HG02571 (cell line): ENCODE measurements around the gene CCDC112.

Experiments used
- ATAC-seq: cut with Tn5 transposase; IDR thresholded peaks from one replicate; pipeline ENCODE4 v1.9.1; 2021; ENCODE audit warnings: mild to moderate bottlenecking, moderate library complexity; ENCODE audit not compliant: unreplicated experiment

The CCDC112 gene

GRCh38 chr5:115296124-115297022 is at the start of gene CCDC112:
Gene CCDC112 (minus strand): TSS chr5:115296654. CDS start chr5:115296543, 111 bp downstream.
- peak; percentile 70 for ATAC-seq

GRCh38 chr5:115345344-115345743 is 48.9 kb upstream of the CCDC112 start:
- no peak for ATAC-seq

GRCh38 chr5:115343855-115344254 is 47.4 kb upstream of the CCDC112 start:
- no peak for ATAC-seq

- ATAC-seq = no peak
Observed at GRCh38 chr5:115342590-115343377, 46.3 kb upstream of the CCDC112 start.

GRCh38 chr5:115341745-115342144 is 45.3 kb upstream of the CCDC112 start:
- no peak for ATAC-seq

- no peak for ATAC-seq
Observed at GRCh38 chr5:115338851-115339250, 42.4 kb upstream of the CCDC112 start.

- ATAC-seq = no peak
Observed at GRCh38 chr5:115337882-115338281, 41.4 kb upstream of the CCDC112 start.

- ATAC-seq = no peak
Observed at GRCh38 chr5:115336964-115337363, 40.5 kb upstream of the CCDC112 start.

- ATAC-seq = no peak
Observed at GRCh38 chr5:115336201-115336720, 39.8 kb upstream of the CCDC112 start.

GRCh38 chr5:115335301-115335700 is 38.8 kb upstream of the CCDC112 start:
- ATAC-seq = no peak

- ATAC-seq = no peak
Observed at GRCh38 chr5:115333164-115333563, 36.7 kb upstream of the CCDC112 start.

GRCh38 chr5:115330830-115331229 is 34.4 kb upstream of the CCDC112 start:
- no peak for ATAC-seq

- no peak for ATAC-seq
Observed at GRCh38 chr5:115329475-115329874, 33.0 kb upstream of the CCDC112 start.

- ATAC-seq = peak; percentile 52
Observed at GRCh38 chr5:115328617-115329274, 32.3 kb upstream of the CCDC112 start.

- no peak for ATAC-seq
Observed at GRCh38 chr5:115325296-115325959, 29.0 kb upstream of the CCDC112 start.

GRCh38 chr5:115324021-115324420 is 27.6 kb upstream of the CCDC112 start:
- ATAC-seq = no peak

GRCh38 chr5:115322729-115323128 is 26.3 kb upstream of the CCDC112 start:
- no peak for ATAC-seq

GRCh38 chr5:115321309-115321708 is 24.9 kb upstream of the CCDC112 start:
- no peak for ATAC-seq

- no peak for ATAC-seq
Observed at GRCh38 chr5:115320515-115320914, 24.1 kb upstream of the CCDC112 start.

GRCh38 chr5:115320006-115320405 is 23.6 kb upstream of the CCDC112 start:
- ATAC-seq = no peak

GRCh38 chr5:115319007-115319406 is 22.6 kb upstream of the CCDC112 start:
- ATAC-seq = no peak
